Measurements from ENCODE around the gene ZNF784. TPM values are rescaled to one million over a fixed set of nuclear protein-coding genes. Genes with fewer than 3 reads are reported as not detected.

Gene ZNF784, protein sequence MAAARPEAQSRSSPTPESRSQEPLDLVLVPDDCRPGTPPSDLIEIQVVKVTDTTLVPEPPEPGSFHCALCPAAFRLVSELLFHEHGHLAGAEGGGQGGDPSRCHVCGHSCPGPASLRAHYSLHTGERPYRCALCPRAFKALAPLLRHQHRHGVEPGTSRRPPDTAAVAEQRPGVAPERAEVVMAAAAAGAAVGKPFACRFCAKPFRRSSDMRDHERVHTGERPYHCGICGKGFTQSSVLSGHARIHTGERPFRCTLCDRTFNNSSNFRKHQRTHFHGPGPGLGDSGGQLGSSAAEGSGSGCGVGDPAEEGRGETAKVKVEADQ
- 4.1 and 6.1 TPM in 2 replicates for total RNA-seq (2014; rRNA removed; shearing (Covaris generic))
- 4.6 and 6.1 TPM in 2 replicates for polyA plus RNA-seq (2015; cell fraction: cytosol; rRNA removed)
- 12.1 and 12.6 TPM in 2 replicates for polyA plus RNA-seq (2015; cell fraction: nucleus; rRNA removed)

DNA sequence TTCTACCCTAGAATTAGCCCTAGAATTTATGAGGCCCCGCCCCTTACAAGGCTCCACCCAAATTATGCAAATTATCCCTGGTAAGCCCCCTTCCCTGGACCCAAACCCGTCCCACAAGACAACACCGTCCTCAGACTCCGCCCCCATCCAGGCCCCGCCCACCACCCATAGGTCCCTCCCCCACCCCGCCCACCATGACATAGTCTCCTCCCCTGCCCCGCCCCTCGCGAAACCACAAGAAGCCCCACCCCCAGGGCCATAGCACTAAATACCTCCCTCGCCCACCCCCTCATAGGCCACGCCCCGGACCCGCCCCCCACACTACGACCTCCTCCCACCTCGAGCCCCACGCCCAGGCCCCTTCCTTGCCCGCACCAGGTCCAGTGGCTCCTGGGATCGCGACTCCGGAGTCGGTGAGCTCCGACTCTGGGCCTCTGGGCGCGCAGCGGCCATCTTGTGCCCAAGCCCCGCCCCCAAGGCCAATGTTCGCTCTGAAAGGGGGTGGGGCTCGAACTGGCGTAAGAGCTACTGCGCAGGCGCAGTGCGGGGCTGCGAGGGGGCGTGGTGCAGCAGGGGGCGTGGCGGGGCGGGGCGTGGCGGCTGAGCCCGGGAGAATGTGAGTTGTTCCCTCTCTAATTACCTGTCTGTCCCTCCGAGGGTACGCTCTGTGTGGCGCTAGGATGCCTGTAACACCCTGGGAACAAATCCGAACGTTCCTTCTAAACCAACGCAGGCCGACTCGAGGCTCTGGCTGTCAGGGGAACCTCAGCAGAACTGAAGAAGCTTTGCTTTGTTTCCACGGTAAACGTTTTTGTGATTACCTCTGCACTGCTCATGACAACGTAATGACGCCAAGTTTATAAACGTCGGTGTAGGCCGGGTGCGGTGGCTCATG lies at the start of gene ZNF784:
TSS of gene ZNF784 (minus strand) at position 458 of the 895 bp plus-strand sequence. CDS start at position 453, 5 bp downstream.
- peak; percentile 76 for DNase-seq (ENCODE audit: low read depth)

DNA sequence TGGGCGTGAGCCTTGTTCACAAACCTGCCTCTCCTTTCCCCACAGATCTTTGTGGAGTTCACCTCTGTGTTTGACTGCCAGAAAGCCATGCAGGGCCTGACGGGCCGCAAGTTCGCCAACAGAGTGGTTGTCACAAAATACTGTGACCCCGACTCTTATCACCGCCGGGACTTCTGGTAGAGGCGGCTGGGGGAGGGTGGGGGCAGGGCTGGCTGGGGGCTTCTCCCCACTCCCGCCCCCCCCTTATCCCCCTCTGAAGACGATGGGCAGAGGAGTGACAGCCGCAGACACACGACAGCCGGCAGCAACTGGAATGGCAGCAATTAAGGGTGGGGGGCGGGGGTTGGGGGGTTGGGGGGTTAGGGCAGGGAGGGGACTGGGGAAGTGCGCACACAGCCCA lies 49.5 kb upstream of the ZNF784 start:
- no peak for DNase-seq (ENCODE audit: low read depth)

DNA sequence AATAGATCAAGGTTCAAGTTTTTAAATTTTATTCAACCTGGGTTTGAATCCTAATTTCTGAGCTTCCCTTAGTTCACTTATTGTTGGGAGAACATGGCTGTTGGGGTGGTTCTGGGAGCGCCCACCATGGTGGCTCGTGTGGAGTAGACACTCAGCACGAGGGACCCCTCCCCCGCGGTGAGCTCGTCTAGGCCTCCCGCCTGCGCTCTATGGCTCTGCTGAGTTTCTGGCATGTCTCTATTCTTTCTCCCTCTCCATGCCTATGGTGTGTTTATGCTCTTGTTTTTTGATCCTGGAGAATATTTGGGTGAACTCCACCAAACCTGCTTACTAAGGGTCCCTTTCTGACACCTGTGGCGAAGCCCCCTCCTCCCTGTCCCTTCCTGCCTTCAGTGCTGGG lies 49.1 kb upstream of the ZNF784 start:
- DNase-seq (ENCODE audit: low read depth), result no peak

DNA sequence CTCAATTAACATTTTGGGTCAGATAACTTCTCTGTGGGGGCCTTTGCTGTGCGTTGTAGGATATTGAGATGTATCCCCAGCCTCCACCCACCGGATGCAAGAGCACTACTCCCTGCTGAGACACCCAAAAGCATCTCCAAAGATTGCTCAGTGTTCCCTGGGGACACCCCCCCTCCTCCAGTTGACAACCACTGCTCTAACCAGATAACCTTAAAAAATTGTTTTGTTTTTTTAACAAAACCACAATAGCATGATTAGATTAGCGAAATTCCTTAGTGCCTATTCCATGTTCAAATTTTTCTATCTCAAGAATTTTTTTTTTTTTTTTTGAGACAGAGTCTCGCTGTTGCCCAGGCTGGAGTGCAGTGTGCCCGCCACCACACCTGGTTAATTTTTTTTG lies 48.1 kb upstream of the ZNF784 start:
- DNase-seq (ENCODE audit: low read depth), result no peak

DNA sequence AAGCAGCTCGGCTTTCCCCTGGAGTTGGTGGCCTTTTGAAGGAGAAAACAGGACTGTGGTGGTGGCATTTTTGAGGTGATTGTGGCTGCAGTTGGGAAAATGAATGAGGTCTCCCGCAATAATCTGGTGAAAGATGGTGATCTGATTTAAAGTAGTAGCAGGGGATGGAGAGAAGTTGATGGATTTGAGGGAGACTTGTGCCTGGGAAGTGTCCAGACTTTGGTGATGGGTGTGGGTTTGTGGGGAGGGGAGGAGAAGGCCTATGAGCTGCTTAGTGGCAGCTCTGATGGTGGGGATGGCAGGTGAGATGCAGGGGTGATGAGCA lies 46.6 kb upstream of the ZNF784 start:
- no peak for DNase-seq (ENCODE audit: low read depth)

DNA sequence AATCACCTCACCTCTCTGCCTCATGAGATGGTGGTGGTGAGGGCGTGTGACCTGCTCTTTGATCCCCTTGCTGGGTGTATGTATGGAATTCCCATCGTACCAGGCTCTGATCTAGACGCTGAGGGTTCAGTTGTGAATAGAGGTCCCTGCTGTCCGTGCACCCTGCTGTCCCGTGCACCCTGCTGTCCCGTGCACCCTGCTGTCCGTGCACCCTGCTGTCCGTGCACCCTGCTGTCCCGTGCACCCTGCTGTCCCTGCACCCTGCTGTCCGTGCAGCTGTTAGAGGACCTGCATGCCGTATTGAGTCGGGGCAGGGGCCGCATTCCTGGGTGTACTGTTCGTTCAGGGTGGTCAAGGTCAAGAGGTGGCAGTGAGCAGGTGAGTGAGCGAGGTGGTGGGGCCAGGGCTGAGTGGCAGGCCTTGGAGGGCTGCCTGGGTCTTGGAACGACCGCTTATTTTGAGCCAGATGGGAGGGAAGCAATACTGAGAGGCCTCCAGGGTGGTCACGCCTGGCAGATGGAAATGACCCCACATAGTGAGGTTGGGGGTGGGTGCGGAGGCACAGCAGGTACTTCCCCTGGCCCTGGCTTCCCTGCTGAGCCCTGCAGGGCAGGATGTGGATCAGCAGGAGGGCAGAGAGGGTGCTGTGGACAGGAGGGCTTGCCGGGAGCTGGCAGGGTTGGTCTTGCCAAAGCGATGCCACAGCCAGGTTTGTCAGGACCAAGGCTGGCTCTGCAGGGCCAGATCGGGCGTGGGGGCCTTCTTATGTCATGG lies 46.1 kb upstream of the ZNF784 start:
- no peak for DNase-seq (ENCODE audit: low read depth)

DNA sequence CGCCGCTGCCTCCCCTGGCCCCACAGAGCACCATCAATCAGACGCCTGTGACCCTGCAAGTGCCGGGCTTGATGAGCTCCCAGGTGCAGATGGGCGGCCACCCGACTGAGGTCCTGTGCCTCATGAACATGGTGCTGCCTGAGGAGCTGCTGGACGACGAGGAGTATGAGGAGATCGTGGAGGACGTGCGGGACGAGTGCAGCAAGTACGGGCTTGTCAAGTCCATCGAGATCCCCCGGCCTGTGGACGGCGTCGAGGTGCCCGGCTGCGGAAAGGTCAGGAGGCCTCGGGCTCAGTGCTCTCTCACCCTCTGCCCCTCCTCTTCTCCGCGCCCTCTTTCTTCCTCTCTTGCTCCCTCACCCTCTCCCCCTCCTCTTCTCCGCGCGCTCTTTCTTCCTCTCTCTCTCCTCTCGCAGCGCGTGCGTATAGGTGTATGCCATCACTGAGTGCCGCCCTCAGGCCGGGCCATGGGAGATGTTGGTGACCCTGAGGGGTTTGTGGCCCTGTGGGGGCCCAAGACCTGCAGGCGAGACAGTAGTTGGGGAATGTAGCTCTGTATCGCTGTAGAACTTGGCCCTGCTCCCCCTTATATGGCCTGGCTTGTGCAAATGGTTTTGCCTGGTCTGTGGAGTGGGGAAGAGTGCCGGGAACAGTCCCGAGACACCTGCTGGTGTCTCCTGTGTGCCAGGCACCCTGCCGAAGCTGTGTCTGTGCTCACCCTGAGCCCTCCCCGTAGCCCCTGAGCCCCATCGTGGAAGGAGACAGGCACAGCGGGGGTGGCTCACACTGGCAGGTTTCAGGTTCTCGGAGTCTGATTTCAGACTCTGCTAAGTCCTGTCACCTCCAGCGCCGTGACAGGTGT lies 45.3 kb upstream of the ZNF784 start:
- no peak for DNase-seq (ENCODE audit: low read depth)

DNA sequence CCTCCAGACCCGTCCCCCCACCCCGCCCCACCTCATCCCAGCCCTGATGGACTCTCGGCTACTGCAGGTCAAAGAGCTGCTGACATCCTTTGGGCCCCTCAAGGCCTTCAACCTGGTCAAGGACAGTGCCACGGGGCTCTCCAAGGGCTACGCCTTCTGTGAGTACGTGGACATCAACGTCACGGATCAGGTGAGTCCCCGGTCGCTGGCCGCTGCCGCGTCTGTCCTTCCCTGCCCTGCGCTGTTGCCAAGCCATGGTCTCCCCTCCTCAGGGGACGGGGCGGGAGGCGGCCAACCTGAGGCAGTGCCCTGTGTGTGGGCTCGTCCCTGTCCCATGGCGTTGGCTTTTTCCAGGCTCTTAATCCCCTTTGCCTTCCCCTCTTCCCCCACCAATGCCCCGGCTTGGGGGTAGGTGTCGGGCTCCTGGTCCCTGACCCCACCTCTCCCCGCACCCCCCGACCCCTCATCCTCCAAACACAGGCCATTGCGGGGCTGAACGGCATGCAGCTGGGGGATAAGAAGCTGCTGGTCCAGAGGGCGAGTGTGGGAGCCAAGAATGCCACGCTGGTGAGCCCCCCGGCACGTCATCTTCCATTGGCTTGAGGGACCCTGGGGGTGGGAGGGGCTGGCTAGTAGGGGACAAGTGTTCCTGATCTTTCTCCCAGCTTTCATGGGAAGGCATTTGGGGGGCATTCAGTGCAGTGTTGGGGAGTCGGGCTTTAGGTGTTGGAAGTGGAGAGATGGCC lies 44.4 kb upstream of the ZNF784 start:
- no peak for DNase-seq (ENCODE audit: low read depth)

DNA sequence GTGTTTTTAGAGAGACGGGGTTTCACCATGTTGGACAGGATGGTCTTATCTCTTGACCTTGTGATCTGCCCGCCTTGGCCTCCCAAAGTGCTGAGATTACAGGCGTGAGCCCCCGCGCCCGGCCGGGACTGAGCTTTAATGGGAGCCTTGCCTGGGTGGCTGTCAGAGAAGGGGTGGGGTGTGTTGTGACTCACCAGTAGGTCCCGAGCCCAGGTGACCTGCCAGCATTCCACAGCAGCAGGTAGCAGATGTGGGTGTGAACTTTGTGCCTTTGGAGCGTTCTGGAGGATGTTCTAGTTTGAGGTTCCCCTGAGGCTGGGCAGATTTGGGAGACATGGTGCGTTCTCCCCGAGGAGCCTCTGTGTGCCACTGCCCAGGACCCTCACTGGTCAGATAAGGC lies 43.6 kb upstream of the ZNF784 start:
- no peak for DNase-seq (ENCODE audit: low read depth)

DNA sequence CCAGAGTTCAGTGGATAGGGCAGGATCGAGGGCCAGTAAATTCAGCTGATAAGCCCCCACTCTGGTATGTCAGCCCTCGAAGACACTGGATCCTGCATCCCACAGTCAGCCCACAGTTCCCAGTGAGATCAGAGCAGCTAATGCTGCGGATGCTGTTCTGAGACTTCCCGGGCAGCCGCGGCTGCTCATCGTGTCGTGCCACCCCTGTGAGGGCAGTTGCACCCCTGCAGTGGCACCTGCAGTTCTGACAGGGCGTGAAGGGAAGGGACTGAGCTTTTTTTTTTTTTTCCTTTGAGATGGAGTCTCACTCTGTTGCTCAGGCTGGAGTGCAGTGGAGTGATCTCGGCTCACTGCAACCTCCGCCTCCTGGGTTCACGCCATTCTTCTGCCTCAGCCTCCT lies 43.1 kb upstream of the ZNF784 start:
- no peak for DNase-seq (ENCODE audit: low read depth)

DNA sequence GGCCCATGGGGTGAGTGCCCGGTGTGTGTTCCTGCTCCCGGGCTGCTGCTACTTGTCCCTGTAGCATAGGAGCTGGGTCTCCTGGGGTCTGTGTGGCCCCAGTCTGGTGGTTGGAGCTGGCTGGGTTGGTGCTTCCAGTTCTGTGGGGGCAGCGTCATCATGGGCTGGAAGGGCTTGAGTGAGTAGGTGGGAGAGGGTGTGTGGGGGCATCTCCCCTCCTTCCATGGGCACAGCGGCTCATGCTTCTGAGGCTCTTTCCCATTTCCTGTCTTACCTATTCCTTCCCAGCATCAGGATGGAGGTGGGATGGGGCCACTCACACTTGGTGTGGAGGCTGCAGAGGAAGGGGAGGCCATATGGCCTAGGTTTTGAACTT lies 42.6 kb upstream of the ZNF784 start:
- DNase-seq (ENCODE audit: low read depth), result no peak

DNA sequence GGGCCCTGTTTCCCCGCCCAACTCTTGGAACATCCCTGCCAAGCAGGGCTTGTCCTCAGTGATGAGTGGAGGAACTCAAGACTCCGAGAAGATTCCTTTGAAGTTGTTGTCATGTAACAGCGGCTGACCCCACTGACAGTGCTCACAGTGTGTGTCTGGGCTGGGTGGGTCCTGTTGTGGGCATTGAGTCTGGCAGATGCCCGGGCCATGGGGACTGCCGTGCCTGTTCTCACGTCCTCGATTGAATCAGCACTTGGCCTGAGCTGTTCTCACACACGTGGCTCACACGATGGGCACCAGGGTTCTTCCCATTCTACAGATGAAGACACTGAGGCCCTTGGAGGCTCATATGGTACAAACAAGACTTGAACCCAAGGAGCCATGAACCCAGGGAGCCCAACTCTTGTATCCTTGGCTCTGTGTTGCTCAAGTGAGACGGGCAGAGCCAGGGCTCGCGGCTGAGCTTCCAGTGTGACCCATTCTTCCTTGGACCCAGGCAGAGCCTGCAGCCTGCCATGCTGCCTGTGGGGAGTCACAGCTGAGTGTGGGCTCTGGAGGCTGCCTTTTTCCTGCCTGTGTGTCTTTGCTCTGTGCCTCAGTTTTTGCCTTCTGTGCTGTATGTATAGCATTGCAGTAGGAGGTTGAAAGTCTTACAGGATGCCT lies 42.1 kb upstream of the ZNF784 start:
- DNase-seq (ENCODE audit: low read depth), result no peak

DNA sequence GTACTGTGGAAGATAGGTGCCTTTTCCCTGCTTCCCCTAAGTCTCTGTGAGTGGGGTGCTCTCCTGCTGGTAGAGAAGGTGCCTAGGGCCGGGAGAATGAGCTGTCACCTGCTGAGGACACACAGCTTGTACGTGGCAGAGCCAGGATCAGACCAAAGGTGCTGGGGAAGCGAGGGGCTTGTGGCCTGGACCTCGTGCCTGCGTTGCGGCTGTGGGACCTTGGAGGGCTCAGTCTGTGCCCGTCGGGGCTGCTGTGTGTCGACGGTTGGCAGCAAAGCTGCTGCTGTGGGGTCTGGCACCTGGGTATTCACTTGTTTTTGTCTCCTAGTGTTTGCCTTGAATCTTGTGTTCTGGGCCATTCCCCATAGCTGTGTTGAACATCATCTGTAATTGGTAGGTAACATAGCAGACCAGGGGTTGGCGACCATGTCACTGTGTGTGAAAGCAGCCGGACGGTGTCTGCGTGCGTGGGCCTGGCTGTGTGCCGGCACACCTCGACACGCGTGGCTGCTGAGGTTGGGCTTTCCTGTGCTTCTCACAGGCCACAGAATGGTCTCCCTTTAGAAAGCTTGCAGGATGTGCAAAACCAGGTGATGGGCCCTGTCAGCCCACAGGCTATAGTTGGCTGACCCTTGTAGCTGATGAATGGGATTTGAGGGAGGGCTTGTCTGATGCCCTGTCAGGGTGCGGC lies 39.6 kb upstream of the ZNF784 start:
- DNase-seq (ENCODE audit: low read depth), result no peak

DNA sequence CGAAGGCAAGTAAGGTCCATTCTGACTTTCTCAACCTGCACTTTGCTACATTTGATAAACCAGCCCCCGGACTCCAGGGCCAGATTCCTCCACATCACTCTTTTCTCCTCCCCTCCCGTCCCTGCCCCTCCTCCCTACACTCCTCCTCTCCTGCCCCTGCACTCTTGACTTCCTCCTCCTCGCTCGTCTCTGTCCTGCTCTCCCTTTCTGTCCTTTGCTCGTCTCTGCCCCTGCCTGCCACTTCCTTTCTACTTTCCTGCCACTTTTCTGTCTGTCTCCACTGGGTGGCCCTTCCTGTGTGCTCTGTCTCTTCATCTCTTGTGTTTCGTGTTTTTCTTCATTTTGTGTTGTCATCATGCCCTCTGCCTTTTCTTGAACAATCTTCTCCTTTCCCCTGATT lies 37.5 kb upstream of the ZNF784 start:
- no peak for DNase-seq (ENCODE audit: low read depth)

DNA sequence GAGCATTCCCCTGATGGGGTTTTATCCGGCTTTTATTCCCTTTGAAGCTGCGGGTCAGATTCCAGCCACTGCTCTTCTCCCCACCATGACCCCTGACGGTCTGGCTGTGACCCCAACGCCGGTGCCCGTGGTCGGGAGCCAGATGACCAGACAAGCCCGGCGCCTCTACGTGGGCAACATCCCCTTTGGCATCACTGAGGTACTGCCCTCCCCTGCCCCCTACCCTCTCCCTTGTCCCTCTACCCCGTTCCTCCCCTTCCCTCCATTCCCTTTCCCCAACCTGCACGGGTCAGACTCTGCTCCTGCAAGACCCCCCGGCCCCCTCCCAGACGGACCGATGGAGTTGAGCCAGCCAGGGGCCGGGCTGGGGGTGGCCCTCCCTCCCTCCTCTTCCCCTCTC lies 36.6 kb upstream of the ZNF784 start:
- DNase-seq (ENCODE audit: low read depth), result no peak

DNA sequence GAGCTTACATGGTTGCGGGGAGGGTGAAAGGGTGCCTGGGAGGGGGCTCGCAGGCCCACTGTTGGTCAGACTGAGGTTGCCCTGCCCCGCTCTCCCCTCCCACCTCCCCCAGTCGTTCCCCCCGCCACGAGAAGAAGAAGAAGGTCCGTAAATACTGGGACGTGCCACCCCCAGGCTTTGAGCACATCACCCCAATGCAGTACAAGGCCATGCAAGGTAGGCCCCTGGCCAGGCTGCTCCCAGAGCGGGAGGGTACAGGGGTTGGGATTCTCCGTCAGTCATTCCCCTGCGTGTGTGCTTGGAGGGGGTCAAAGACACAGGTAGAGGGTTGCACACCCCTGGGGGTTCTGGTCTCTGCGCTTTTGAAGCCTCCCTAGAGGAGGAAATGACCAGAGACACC lies 36.0 kb upstream of the ZNF784 start:
- no peak for DNase-seq (ENCODE audit: low read depth)

DNA sequence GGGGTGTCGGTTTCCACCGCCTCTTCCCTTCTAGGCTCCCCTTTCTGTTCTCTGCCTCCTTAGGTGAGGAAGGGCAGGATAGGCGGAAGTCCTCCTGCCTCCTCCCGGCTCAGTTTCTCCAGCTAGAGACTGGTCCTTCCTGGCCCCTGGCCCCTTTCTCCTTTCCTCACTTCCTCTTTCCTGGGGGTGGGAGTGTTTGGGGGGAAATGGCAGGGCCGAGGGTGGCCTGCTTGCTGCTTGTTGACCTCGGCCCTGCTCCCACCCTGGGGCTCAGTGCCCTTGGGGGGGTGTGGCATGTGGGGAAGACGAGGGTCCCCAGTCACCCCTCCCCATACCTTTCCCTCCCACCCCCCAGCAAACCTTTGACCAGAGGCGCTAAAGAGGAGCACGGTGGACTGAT lies 35.5 kb upstream of the ZNF784 start:
- DNase-seq (ENCODE audit: low read depth), result no peak

DNA sequence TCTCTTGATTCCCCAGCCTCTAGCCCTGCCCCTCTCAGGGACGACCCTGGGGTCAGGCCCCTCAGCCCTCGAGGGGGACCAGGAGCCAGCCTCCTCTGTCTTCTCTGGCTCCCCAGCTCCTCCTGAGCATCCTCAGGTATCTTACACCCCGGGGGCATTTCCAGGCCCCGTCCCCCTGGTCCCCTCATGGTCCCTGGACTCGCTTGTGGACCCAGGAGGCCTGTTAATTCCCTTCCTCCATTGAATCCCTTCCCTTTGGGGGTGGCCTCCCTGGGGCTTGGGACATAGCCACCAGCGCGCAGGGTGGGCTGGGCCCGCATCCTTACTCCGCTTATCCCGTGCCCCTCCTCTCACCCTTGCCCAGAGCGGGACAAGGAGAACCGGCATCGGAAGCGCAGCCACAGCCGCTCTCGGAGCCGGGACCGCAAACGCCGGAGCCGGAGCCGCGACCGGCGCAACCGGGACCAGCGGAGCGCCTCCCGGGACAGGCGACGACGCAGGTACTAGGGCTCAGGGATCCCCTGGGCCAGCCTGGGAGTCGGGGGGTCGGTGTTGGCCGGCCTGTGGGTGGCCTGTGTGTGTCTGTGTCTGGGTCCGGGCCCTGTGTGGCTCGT lies 34.6 kb upstream of the ZNF784 start:
- no peak for DNase-seq (ENCODE audit: low read depth)
